IPS-11a (cell line): Measurements from ENCODE around the gene RAPGEF1.
"Not testable (repeated sequence)": the region's sequence is repeated elsewhere in the genome, so short reads cannot be mapped to it uniquely, and the experiment has no call there.

Source experiments
- H3K4me3 ChIP-seq: one replicate; pipeline ENCODE4 v1.5.1; 2013; ENCODE audit warnings: low read depth, low read length, control low read depth

Gene RAPGEF1

DNA sequence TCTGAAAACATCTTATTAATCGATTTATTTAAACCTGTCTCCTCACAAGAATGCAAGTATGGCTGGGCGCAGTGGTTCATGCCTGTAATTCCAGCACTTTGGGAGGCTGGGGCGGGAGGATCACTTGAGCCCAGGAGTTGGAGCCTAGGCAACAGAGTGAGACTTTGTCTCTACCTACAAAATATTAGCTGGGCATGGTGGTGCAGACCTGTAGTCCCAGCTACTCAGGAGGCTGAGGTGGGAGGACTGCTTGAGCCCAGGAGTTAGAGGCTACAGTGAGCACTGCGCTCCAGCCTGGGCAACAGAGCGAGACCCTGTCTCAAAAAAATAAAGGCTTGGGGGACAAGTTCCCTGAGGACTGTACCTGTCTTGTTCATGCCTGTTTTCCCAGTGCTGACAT, 85.5 kb downstream of the RAPGEF1 start:
- H3K4me3 ChIP-seq, result not testable (repeated sequence)

DNA sequence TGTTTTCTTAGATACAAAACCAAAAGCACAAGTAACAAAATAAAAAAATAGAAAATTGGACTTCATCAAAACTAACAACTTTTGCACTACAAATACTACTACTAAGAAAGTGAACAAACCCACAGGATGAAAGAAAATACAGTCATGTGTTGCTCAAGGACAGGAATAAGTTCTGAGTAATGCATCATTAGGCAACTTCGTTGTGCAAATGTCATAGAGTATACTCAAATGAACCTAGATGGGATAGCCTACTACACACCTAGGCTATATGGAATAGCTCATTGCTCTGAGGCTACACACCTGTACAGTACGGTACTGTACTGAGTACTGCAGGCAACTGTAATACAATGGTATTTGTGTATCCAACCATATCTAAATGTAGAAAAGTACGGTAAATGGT, 88.3 kb downstream of the RAPGEF1 start:
- no peak overlapping the region for H3K4me3 ChIP-seq

DNA sequence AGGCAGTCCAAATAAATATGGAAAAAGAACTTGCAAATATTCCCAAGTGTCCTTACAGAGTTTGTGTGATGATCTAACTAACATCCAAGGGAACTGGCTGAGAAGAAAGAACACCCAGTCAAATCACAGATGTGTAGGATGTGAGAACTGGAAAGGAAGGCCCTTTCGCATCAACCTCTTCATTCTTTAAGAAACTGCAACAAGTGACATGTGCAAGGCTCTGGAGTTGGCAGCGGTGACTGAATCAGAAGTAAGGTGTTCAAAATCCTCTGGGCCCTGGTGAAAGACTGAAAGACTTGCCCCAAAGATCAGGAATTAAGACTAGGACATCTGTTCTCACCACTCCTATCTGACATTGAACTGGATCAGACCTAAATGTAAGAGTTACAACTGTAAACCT, 88.7 kb downstream of the RAPGEF1 start:
- H3K4me3 ChIP-seq, result no peak overlapping the region

GRCh38 chr9:131650254-131650653, 89.6 kb downstream of the RAPGEF1 start:
- no peak overlapping the region for H3K4me3 ChIP-seq

GRCh38 chr9:131649646-131650045, 90.2 kb downstream of the RAPGEF1 start:
- H3K4me3 ChIP-seq, result no peak overlapping the region

DNA sequence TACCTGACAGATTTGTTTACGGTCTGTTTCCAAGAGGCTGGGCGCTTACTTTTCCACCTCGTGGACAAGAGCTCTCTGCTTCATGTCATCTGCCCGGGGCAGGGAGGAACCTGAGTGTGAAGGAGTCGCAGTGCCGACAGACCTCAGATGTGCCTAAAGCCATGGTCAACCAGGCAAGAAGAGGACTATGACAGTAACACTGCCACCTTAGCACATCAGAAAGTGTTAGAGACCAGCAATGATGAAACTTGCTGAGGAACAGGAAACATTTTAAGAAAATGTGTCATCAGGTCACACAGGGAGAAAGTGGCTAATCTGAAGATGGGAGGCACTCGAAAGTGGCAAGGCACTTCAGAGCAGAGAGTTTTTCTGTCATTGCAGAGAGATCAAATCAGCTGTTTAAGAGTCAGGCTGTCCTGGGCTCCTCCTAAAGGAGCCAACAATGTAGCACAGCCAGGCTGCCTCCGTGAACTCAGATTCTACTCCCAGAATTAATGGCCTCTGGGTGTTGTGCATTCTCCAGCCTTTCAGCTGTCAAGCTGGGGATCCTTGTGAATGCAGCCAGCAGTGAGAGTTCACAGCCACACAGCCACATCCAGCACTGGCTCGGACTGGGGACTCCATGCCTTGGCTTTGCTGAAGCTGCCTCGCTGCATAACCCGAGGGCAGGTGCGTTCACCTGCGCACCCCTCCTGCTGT, 94.6 kb downstream of the RAPGEF1 start:
- H3K4me3 ChIP-seq, result no peak overlapping the region

GRCh38 chr9:131642496-131643083, 97.3 kb downstream of the RAPGEF1 start:
- H3K4me3 ChIP-seq, result no peak overlapping the region

DNA sequence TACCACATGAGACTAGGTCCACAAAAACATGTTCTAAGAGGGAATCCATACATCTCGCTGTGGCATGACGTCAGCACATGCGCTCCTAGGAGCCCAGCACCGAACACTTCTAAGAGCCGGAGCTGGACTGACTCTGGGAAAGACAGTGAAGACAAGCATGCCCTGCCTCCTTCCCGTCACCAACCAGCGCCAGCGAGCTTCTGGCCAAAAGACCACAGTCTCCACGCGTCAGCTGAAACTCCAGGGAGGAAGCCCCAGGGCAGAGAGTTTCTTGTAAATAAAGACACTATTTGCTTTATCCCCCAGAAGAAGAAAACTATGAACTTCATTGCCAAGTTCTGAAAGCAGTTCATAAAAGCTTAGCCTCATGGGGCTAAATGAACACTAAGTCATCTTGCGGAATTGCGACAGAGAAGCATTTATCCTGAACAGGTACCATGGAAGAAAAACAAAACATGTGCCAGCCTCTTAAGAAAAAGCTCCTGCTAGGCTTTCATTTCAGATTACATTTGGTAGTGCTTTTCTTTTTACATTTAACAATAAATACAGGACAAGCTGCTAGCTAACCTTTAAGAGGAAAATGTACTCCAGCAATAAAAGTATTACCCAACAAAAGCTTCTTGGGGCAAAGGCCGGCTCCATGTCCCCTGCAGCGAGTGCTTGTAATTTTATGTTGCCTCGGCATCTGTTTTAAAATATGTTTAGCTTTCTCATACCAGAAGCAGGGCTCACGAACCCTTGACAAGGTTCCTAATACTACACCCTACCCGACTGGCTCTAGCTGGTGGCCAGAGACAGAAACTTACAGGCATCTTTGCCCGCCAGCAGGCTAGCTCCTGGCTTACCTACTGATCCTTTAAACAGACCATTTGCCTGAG, 98.0 kb downstream of the RAPGEF1 start:
- no peak overlapping the region for H3K4me3 ChIP-seq

GRCh38 chr9:131640438-131641137, 99.3 kb downstream of the RAPGEF1 start:
- H3K4me3 ChIP-seq, result no peak overlapping the region

DNA sequence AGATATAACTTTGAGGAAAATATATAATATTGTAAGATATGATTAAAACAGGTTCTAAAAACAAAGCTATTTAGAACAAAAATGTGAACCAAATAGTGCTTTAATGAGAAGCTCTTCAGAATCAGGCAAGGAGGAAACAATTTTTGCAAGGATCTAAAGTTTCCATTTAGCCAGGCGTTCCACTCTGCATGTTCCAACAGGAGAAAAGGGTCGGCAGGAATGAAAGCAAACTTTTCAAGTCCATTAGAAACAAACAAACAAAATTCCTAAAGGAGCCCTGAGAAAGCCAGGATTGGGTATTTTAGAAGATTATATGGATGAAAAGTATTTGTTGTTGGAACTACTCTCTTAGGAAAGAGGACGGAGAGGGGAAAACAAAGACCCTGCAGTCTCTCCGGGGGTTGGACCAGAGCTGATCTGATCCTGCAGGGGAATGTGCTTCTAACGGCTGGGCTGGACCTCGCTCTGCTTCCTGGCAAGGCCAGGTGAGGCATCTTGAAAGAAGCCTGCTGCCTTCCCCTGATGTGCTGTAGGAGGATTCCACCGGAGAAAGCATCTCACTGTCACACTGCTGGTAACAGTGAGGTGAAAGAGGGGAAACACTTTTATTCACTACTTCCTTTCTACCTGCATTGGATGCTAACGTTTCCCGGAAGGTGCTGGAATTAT, 100.0 kb downstream of the RAPGEF1 start:
- no peak overlapping the region for H3K4me3 ChIP-seq

DNA sequence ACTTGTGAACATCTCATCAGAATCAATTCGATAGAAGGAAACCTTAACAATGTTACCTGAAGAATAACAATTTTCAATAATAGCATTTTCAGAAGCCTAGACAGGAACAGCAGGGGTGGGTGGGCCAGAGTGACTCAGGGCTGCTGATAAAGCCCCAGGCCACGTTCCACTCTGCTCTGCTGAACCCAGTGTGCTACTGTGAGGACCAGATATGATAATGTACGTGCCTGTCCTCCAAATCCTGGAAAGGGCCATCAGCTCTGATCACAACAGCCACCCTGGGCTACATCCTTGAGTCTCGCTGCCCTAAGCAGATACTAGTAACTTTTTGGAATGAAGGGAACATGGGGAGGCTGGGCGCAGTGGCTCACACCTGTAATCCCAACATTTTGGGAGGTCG, 103.3 kb downstream of the RAPGEF1 start:
- H3K4me3 ChIP-seq, result no peak overlapping the region

- no peak overlapping the region for H3K4me3 ChIP-seq
Measured at GRCh38 chr9:131635892-131636291, 104.0 kb downstream of the RAPGEF1 start.

GRCh38 chr9:131635285-131635684, 104.6 kb downstream of the RAPGEF1 start:
- no peak overlapping the region for H3K4me3 ChIP-seq

- H3K4me3 ChIP-seq, result no peak overlapping the region
Measured at GRCh38 chr9:131633491-131634031, 106.3 kb downstream of the RAPGEF1 start.

DNA sequence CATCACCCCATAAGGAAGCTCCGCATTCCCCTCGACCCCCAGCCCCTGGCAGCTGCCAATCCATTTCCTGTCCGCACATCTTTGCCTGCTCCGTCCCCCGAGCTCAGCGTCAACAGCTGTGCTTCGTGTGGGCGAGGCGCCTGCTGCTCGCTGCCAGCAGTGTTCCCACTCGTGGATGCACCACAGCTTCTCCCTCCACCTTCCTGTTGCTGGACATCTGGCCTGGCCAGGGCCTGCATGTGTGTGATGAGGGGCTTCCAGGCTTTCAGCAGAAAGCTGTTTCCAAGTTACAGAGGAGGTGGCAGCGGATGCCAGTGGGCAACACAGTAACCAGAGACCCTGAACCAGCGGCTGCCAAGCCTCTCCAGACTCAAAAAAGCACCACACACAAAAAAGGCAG, 108.6 kb downstream of the RAPGEF1 start:
- H3K4me3 ChIP-seq, result no peak overlapping the region

DNA sequence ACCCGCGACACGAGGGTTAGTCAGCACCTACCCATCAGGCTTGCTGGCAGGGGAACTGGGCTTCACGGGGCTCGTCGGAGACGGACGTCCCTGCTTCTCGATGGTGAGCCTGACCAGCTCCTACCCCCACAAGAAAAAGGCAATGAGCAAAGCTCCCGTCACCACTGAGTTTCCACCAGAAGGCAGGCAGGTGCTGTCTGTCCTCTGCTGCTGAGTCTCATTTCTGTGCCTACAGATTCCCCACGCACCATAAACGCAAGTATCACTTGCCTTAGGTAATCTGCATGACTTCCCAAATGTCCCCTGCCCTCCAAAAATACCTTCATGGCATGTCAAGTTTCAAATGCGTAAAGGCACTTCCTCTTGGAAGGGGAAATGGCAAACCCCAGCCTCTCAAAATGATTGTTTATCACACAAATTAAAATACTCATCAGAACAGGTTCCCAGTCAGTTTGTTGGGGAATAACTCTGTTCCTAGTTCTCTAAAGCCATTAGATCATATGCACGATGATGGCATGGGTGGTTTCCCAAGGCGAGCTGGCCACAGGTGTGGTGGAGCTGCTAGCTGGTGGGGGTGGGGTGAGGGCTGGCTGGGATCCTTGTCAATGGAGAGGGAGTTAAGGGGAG, 109.6 kb downstream of the RAPGEF1 start:
- H3K4me3 ChIP-seq, result no peak overlapping the region

DNA sequence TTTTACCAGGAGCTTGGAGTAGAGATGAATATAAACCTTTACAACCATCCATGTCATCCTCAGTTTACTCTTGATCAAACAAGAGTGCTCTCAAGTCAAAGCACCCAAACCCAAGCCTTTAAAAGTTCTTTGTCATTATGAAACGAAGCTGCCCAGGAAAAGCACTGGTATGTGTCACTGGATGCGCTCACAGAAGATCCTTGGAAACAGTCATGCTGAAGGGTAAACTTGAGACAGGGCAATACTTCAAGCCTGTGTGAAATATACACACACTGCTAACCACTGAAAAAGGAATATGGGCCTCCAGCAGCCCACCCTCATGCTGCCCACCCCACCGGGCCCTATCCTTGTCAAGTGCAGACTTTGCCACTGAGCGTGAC, 110.1 kb downstream of the RAPGEF1 start:
- H3K4me3 ChIP-seq, result no peak overlapping the region

GRCh38 chr9:131629226-131629500, 110.7 kb downstream of the RAPGEF1 start:
- no peak overlapping the region for H3K4me3 ChIP-seq

DNA sequence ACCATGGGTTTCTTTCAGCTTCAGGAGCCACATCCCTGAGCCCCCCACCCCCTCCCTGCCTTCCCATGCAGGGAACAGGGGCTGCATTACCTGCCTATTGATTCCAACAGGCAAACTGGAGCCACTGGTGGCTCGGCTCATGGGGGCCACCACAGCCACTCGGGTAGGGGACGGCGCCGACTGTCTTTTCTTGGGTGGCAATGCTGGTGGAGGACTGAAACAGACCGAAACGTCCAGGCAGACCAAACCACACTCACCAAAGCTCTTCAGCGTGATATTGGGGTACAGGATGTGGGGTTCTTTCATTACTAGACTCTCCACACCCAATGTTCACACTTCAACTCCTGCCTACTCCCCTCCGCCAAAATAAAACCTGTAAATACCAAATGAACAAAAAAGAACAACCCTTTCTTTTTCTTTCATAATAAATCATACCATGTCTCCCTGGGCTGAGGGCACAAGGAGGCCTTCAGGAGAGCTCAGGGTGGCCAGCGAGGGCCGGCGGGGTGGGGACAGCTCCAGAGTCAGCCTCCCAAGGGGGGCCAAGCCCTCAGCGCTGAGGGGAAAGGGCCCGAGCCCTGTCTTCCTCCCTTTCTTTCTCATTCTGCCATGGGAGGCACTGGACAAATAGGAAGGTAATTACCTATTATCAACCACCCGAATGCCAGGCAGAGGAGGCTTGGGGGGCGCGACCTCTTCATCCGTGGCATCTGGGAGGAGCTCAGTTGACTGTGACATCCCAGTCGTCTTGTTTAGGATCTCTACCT, 111.2 kb downstream of the RAPGEF1 start:
- H3K4me3 ChIP-seq, result no peak overlapping the region
